GM21825 (cell line): ENCODE measurements around the gene RO60.

Source experiments
- ATAC-seq: cut with Tn5 transposase; IDR thresholded peaks from one replicate; pipeline ENCODE4 v1.9.1; 2021; ENCODE audit warnings: mild to moderate bottlenecking, moderate library complexity; ENCODE audit not compliant: unreplicated experiment

Gene RO60

GRCh38 chr1:193104907-193105820 is 45.8 kb downstream of the RO60 start, which contains the start of gene GLRX2:
TSS of gene GLRX2 (minus strand) at chr1:193105414. CDS start at chr1:193105382, 32 bp downstream.
- peak; percentile 94 for ATAC-seq

- no peak for ATAC-seq
Measured at GRCh38 chr1:193105821-193106177, 46.4 kb downstream of the RO60 start.

- no peak for ATAC-seq
Measured at GRCh38 chr1:193108471-193108870, 49.1 kb downstream of the RO60 start.
